Measurements from ENCODE around the gene RPS4Y2.

Gene RPS4Y2

DNA sequence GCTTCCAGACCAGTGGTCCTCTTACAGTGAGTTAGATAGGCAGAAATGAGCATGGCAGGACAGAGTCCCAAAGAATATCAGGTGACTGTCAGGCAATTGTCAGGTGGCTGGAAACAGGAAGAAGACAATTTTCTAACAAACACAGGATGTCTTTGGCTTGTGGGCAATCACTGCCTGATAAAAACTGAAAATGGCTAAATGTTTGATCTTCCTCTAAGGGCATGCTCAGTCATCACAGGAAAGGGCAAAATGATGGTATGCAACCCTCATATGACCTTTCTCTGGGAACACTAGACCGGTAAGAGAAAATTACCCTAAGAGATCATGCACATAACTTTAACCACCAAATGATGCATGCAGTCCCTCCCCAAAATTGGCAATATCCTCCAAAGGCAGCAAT, 57.6 kb downstream of the RPS4Y2 start:
- no peak overlapping the region for H2AFZ ChIP-seq (ENCODE audit: low read length)
- H4K8ac ChIP-seq (ENCODE audit: low read depth, low read length) = no peak overlapping the region
- no peaks in the 10 kb centered on the region for H3K27me3 ChIP-seq (ENCODE audit: control insufficient read depth in 3 of 3, insufficient read depth in 3 of 3, low read depth in 1 of 3, low read length in 3 of 3)
- WGBS, 2 donors (ENCODE audit: extremely low coverage in 2 of 2, insufficient read length in 2 of 2, insufficient replicate concordance in 1 of 2) = no CpG with 5 or more reads among the region's 1 CpG
- H2BK12ac ChIP-seq (ENCODE audit: low read length) = no peak overlapping the region
- no peaks in the 10 kb centered on the region for H3K36me3 ChIP-seq (replicated peaks in 1 of 2; ENCODE audit: control insufficient read depth in 2 of 2, insufficient read depth in 2 of 2, low read length in 2 of 2)
- no peak overlapping the region for H2BK5ac ChIP-seq (ENCODE audit: low read length)
- no peak overlapping the region for H3K27ac ChIP-seq (replicated peaks; ENCODE audit: low read length)
- no peaks in the 10 kb centered on the region for H3K79me1 ChIP-seq (ENCODE audit: low read depth, low read length)
- no peak for DNase-seq (ENCODE audit: low spot score)
- no peak overlapping the region for H3K9ac ChIP-seq (ENCODE audit: low read depth, low read length, poor library complexity)
- peaks cover 0 to 10% of the 10 kb centered on the region in 2 donors for H3K9me3 ChIP-seq (replicated peaks in 1 of 2; ENCODE audit: control insufficient read depth in 2 of 2, insufficient read depth in 1 of 2, low read depth in 1 of 2, low read length in 2 of 2)
- H3K23ac ChIP-seq (ENCODE audit: low read depth, low read length, poor library complexity) = no peak overlapping the region
- H2AK5ac ChIP-seq (ENCODE audit: low read depth, low read length) = no peak overlapping the region
- H4K91ac ChIP-seq (ENCODE audit: low read depth, low read length, poor library complexity) = no peak overlapping the region
- no peak overlapping the region for H3K14ac ChIP-seq (ENCODE audit: low read length)
- H3K18ac ChIP-seq (ENCODE audit: low read length) = no peak overlapping the region
- no peak overlapping the region for H3K4me2 ChIP-seq (ENCODE audit: insufficient read depth, low read length, poor library complexity, severe bottlenecking)
- H3K4ac ChIP-seq (ENCODE audit: low read length) = no peak overlapping the region
- H3K4me1 ChIP-seq (ENCODE audit: control insufficient read depth in 2 of 2, insufficient read depth in 1 of 2, low read depth in 1 of 2, low read length in 2 of 2) = no peaks in the 10 kb centered on the region
- H2BK120ac ChIP-seq (ENCODE audit: low read depth, low read length) = no peak overlapping the region
- H3K4me3 ChIP-seq (ENCODE audit: low read length in 2 of 2) = no peak overlapping the region
- no peak overlapping the region for H2BK15ac ChIP-seq (ENCODE audit: low read length)

DNA sequence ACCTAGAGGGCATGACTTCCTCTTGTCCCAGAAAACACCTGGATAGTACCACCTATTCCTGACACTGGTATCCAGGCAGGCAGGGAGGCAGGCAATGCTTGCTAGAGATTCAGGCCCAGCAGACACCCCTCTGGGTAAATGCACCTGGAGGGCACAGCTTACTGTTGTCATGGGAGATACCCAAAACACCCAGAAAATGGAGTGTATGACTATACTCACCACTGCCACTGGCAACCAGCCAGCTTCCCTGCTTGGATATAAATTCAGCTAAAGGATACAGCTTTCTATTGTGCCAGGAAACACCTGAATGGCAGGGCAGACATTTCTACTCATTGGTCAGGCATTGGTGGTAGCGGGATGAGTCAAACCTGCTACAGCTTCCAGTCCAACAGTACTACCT, 58.9 kb downstream of the RPS4Y2 start:
- DNase-seq (ENCODE audit: low spot score) = no peak

DNA sequence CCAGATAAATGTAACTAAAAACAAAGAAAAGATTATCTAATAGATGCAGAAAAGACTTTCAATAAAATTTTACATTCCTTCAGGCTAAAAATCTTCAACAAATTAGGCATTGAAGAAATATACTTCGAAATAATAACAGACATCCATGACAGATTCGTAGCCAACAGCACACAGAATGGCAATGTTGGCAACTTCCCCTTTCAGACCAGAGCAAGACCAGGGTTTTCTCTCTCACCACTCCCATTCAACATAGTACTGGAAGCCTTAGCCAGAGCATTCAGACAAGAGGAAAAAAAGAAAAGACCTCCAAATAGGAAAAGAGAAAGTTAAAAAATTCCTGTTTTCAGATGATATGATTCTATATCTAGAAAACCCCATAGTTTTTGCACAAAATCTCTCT, 61.2 kb downstream of the RPS4Y2 start:
- Histone ChIP-seq H2AK5ac (ENCODE audit: low read depth, low read length) (no peak overlapping the region), H3K27me3 (ENCODE audit: control insufficient read depth in 3 of 3, insufficient read depth in 3 of 3, low read depth in 1 of 3, low read length in 3 of 3) (no peaks in the 10 kb centered on the region), H4K91ac (ENCODE audit: low read depth, low read length, poor library complexity) (no peak overlapping the region), H3K14ac (ENCODE audit: low read length) (no peak overlapping the region), H3K9ac (ENCODE audit: low read depth, low read length, poor library complexity) (no peak overlapping the region), H3K79me1 (ENCODE audit: low read depth, low read length) (no peaks in the 10 kb centered on the region), H3K9me3 (replicated peaks in 1 of 2; ENCODE audit: control insufficient read depth in 2 of 2, insufficient read depth in 1 of 2, low read depth in 1 of 2, low read length in 2 of 2) (peaks cover 0 to 11% of the 10 kb centered on the region in 2 donors), H3K18ac (ENCODE audit: low read length) (no peak overlapping the region), H3K4me3 (ENCODE audit: low read length in 2 of 2) (no peak overlapping the region), H3K4ac (ENCODE audit: low read length) (no peak overlapping the region), H2AFZ (ENCODE audit: low read length) (no peak overlapping the region), H3K4me2 (ENCODE audit: insufficient read depth, low read length, poor library complexity, severe bottlenecking) (no peak overlapping the region), H3K4me1 (ENCODE audit: control insufficient read depth in 2 of 2, insufficient read depth in 1 of 2, low read depth in 1 of 2, low read length in 2 of 2) (no peaks in the 10 kb centered on the region), H2BK120ac (ENCODE audit: low read depth, low read length) (no peak overlapping the region), H4K8ac (ENCODE audit: low read depth, low read length) (no peak overlapping the region), H3K27ac (replicated peaks; ENCODE audit: low read length) (no peak overlapping the region), H3K23ac (ENCODE audit: low read depth, low read length, poor library complexity) (no peak overlapping the region), H2BK12ac (ENCODE audit: low read length) (no peak overlapping the region), H3K36me3 (replicated peaks in 1 of 2; ENCODE audit: control insufficient read depth in 2 of 2, insufficient read depth in 2 of 2, low read length in 2 of 2) (no peaks in the 10 kb centered on the region), H2BK5ac (ENCODE audit: low read length) (no peak overlapping the region), H2BK15ac (ENCODE audit: low read length) (no peak overlapping the region)
- WGBS, 2 donors (ENCODE audit: extremely low coverage in 2 of 2, insufficient read length in 2 of 2, insufficient replicate concordance in 1 of 2) = no CpG with 5 or more reads among the region's 2 CpGs
- DNase-seq (ENCODE audit: low spot score) = no peak

More for the DNA sequence above, 58.9 kb downstream of the RPS4Y2 start:
- Histone ChIP-seq H2AFZ (ENCODE audit: low read length) (no peak overlapping the region), H3K14ac (ENCODE audit: low read length) (no peak overlapping the region), H3K36me3 (replicated peaks in 1 of 2; ENCODE audit: control insufficient read depth in 2 of 2, insufficient read depth in 2 of 2, low read length in 2 of 2) (no peaks in the 10 kb centered on the region), H4K91ac (ENCODE audit: low read depth, low read length, poor library complexity) (no peak overlapping the region), H2BK120ac (ENCODE audit: low read depth, low read length) (no peak overlapping the region), H3K27ac (replicated peaks; ENCODE audit: low read length) (no peak overlapping the region), H2BK12ac (ENCODE audit: low read length) (no peak overlapping the region), H2AK5ac (ENCODE audit: low read depth, low read length) (no peak overlapping the region), H3K9me3 (replicated peaks in 1 of 2; ENCODE audit: control insufficient read depth in 2 of 2, insufficient read depth in 1 of 2, low read depth in 1 of 2, low read length in 2 of 2) (peaks cover 0 to 11% of the 10 kb centered on the region in 2 donors), H3K4me1 (ENCODE audit: control insufficient read depth in 2 of 2, insufficient read depth in 1 of 2, low read depth in 1 of 2, low read length in 2 of 2) (no peaks in the 10 kb centered on the region), H2BK5ac (ENCODE audit: low read length) (no peak overlapping the region), H3K4me3 (ENCODE audit: low read length in 2 of 2) (no peak overlapping the region), H4K8ac (ENCODE audit: low read depth, low read length) (no peak overlapping the region), H3K18ac (ENCODE audit: low read length) (no peak overlapping the region), H3K4me2 (ENCODE audit: insufficient read depth, low read length, poor library complexity, severe bottlenecking) (no peak overlapping the region), H2BK15ac (ENCODE audit: low read length) (no peak overlapping the region), H3K4ac (ENCODE audit: low read length) (no peak overlapping the region), H3K79me1 (ENCODE audit: low read depth, low read length) (no peaks in the 10 kb centered on the region), H3K27me3 (ENCODE audit: control insufficient read depth in 3 of 3, insufficient read depth in 3 of 3, low read depth in 1 of 3, low read length in 3 of 3) (no peaks in the 10 kb centered on the region), H3K9ac (ENCODE audit: low read depth, low read length, poor library complexity) (no peak overlapping the region), H3K23ac (ENCODE audit: low read depth, low read length, poor library complexity) (no peak overlapping the region)
- no CpG with 5 or more reads among the region's 1 CpG for WGBS, 2 donors (ENCODE audit: extremely low coverage in 2 of 2, insufficient read length in 2 of 2, insufficient replicate concordance in 1 of 2)
